Ovary (tissue), 9 donors: ENCODE data around the gene GSK3B. TPM values are rescaled to one million over a fixed set of nuclear protein-coding genes. Genes with fewer than 3 reads are reported as not detected.

ENCODE experiments used
- DNase-seq, 5 donors: peaks; one replicate each; pipeline ENCODE4 v3.0.0-alpha.2; 2019 to 2020
- H3K27ac ChIP-seq, 2 donors: fragments of 200-600 bp; one replicate each; pipeline versions ENCODE4 v1.5.1 to v1.8.0; 2019 to 2022
- H3K27me3 ChIP-seq: fragments of 200-600 bp; one replicate; pipeline ENCODE4 v1.8.0; 2022
- H3K36me3 ChIP-seq: fragments of 200-600 bp; sonication (generic); one replicate; pipeline ENCODE4 v1.5.1; 2019
- H3K4me1 ChIP-seq: one replicate; pipeline ENCODE4 v1.8.1; 2013; ENCODE audit warnings: mild to moderate bottlenecking, moderate library complexity; ENCODE audit not compliant: insufficient read depth
- H3K4me3 ChIP-seq: fragments of 200-600 bp; sonication (generic); one replicate; pipeline ENCODE4 v1.5.1; 2017
- H3K9me3 ChIP-seq, 2 donors: fragments of 200-600 bp in 1 of 2; sonication (generic) in 1 of 2; one replicate each; pipeline versions ENCODE4 v1.5.1 to v1.8.1; 2013 to 2019; ENCODE audit warnings: mild to moderate bottlenecking in 1 of 2, moderate library complexity in 1 of 2
- EP300 ChIP-seq: sonication (generic); formaldehyde crosslinking; IDR thresholded peaks from one replicate; pipeline ENCODE4 v1.6.1; 2017; ENCODE audit warnings: antibody characterized with exemption
- POLR2A ChIP-seq: fragments of 450-650 bp; IDR thresholded peaks from one replicate; pipeline ENCODE4 v1.6.1; 2017; ENCODE audit warnings: antibody characterized with exemption, mild to moderate bottlenecking, moderate library complexity
- WGBS, 3 donors: extraction: QIAGEN DNeasy Blood & Tissue Kit in 1 of 3; methylation state at CpG; one replicate each; pipeline versions ENCODE4 v1.1.5 to v1.1.7; 2013 to 2017; 5-methylcytosine and 5-hydroxymethylcytosine counted together
- intact Hi-C, 4 donors: fragments of 100-400 bp; cut with DNase I; formaldehyde crosslinking; loops; one replicate each; pipeline versions ENCODE4 v1.11.0 to v1.15.1; 2022 to 2023
- polyA plus RNA-seq, 2 donors: library from polyadenylated mRNA; stranded (reverse); fragments of 200-250 nt in 1 of 2; fragments of 350-450 nt in 1 of 2; fragmentation: Illumina TruSeq in 1 of 2; extraction: RNeasy Lipid Tissue Mini Kit (QIAGEN cat#74804) in 1 of 2; gene quantifications; one replicate each; pipeline ENCODE4 v1.2.3, GENCODE V29; 2013 to 2014
- total RNA-seq, 7 donors: library from RNA; depleted of rRNA in 2 of 7; stranded (reverse); fragments of >200 nt in 2 of 7; fragmentation: NEBNext Ultra II Directional in 3 of 7; extraction: Animal tissue kit (Norgen Biotek cat#: 25700) in 3 of 7; gene quantifications; one replicate each; pipeline versions ENCODE4 v1.1.0 to v1.2.4, GENCODE V29; 2016 to 2023
- TF ChIP-seq, protein P1 (sequence below), 3 donors: fragments of 450-650 bp in 2 of 3; fragments of 200-600 bp in 1 of 3; IDR thresholded peaks; one replicate each; pipeline versions ENCODE4 v1.5.1 to v1.8.0; 2016 to 2022; ENCODE audit warnings: antibody characterized with exemption in 3 of 3, mild to moderate bottlenecking in 1 of 3
- donor health status: DM: no; HTN: no; CAD: no; lungs with moderate emphysema.
- donor health status: DM: no; HTN: no; CAD: no.
- donor health status: Bipolar disorder and iron deficiency.
- donor health status: DM: yes; HTN: yes; CAD: no.
- donor health status: DM: no; HTN: no; CAD: no.
- donor health status: DM: yes; HTN: yes; CAD: no.

GSK3B gene
- total and polyA plus RNA-seq, 9 donors, result 8.3 to 38.4 (median 25.3) TPM

DNA sequence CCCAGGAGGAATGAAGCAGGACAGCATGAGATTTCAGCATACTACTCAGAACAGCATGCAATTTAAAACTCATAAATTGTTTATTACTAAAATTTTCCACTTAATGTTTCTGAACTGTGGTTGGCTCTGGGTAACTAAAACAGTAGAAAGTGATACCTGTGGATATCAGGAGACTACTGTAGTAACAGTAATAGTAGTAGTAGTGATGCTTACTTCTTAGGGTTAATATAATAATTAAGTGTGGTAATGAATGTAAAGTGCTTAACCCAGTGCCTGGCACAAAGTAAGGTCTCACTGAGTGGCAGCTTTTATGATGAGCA, 195.1 kb downstream of the GSK3B start:
- Histone ChIP-seq H3K4me1 (no peaks in the 10 kb centered on the region), H3K9me3 (no peaks in the 10 kb centered on the region), H3K4me3 (no peak overlapping the region), H3K36me3 (no peaks in the 10 kb centered on the region), H3K27ac (no peak overlapping the region), H3K27me3 (no peaks in the 10 kb centered on the region)
- no peak for TF ChIP-seq EP300
- no peak for TF ChIP-seq POLR2A
- TF ChIP-seq, protein P1, sequence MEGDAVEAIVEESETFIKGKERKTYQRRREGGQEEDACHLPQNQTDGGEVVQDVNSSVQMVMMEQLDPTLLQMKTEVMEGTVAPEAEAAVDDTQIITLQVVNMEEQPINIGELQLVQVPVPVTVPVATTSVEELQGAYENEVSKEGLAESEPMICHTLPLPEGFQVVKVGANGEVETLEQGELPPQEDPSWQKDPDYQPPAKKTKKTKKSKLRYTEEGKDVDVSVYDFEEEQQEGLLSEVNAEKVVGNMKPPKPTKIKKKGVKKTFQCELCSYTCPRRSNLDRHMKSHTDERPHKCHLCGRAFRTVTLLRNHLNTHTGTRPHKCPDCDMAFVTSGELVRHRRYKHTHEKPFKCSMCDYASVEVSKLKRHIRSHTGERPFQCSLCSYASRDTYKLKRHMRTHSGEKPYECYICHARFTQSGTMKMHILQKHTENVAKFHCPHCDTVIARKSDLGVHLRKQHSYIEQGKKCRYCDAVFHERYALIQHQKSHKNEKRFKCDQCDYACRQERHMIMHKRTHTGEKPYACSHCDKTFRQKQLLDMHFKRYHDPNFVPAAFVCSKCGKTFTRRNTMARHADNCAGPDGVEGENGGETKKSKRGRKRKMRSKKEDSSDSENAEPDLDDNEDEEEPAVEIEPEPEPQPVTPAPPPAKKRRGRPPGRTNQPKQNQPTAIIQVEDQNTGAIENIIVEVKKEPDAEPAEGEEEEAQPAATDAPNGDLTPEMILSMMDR (IDR thresholded peaks at IDR 0.05), result no peak
- DNase-seq, result no peak
- intact Hi-C loops, result loop anchor here in 1 of 4 donors (5.0 kb wide), 1 partner anchor 658 kb away; no protein-coding TSS in a partner anchor

DNA sequence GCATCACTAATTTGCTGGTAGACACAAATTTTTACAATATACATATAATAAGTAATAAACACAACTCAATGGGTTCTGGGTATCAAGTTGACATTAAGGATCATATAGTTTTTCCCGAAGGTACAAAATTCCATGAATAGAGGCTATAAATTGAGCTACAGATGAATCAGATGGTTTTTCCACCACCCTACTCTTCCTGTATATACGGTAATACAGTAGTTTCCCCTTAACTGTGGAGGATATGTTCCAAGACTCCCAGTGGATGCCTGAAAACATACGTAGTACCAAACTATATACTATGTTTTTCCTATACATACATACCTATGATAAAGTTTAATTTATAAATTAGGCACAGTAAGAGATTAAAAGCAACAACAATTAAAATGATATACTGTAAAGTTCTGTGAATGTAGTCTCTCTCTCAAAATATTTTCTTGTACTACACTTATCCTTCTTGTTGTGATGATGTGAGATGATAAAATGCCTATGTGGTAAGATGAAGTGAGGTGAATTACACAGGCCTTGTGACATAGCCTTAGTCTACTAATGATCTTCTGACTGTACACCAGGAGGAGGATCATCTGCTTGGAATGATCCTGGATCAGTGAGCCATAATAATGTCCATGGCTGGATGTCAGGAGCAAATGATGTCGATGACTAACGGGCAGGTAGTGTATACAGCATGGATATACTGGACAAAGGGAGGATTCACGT, 195.6 kb downstream of the GSK3B start:
- Histone ChIP-seq H3K27me3 (no peaks in the 10 kb centered on the region), H3K4me3 (no peak overlapping the region), H3K36me3 (no peaks in the 10 kb centered on the region), H3K27ac (no peak overlapping the region), H3K4me1 (no peaks in the 10 kb centered on the region), H3K9me3 (no peaks in the 10 kb centered on the region)
- TF ChIP-seq POLR2A (no peak), EP300 (no peak)
- TF ChIP-seq, protein P1 (IDR thresholded peaks at IDR 0.05), result no peak
- intact Hi-C loops, result loop anchor here in 1 of 4 donors (5.0 kb wide), 1 partner anchor 659 kb away; no protein-coding TSS in a partner anchor
- 95 to 99% (median 97%) methylated on average over 6 of the region's 6 CpGs for WGBS, 3 donors
- no peak for DNase-seq

DNA sequence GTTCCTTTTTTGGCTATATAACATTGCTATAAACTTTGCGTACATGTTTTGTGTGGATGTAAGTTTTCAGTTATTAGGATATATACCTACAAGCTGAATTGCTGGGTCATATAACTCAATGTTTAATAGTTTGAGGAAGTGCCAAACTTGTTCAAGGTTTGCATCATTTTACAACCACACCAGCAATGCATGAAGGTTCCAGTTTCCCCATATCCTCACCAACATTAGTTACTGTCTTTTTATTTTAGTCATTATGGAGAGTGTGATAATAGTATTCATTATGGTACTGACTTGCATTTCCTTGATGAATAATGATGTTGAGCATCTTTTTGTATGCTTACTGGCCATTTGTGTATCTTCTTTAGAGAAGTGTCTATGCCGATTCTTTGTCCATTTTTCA, 200.1 kb downstream of the GSK3B start:
- no peak for DNase-seq
- TF ChIP-seq POLR2A (no peak), EP300 (no peak)
- TF ChIP-seq, protein P1 (IDR thresholded peaks at IDR 0.05), result no peak
- WGBS, 3 donors, result 95 to 98% (median 97%) methylated on average over 2 of the region's 2 CpGs
- intact Hi-C loops, result no loop called here
- H3K27ac ChIP-seq, result no peak overlapping the region
- H3K27me3 ChIP-seq, result no peaks in the 10 kb centered on the region
- H3K4me1 ChIP-seq, result peaks cover 3% of the 10 kb centered on the region
- no peaks in the 10 kb centered on the region for H3K9me3 ChIP-seq
- no peak overlapping the region for H3K4me3 ChIP-seq
- H3K36me3 ChIP-seq, result no peaks in the 10 kb centered on the region

DNA sequence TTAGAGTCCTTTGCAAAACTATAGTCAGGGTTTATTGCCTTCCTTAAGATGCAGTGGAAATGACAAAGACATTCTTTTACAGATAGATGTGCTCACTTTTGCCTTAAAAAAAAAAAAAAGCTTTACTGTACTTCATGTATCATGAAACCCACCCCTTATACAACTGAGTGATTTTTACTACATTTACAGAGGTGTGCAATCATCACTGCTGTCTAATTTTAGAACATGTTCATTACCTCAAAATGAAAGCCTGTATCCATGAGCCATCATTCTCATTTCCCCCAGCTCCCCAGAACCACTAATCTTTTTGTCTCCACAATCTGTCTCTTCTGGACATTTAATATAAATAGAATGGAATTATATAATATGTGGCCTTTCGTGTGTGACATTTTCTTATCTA, 200.5 kb downstream of the GSK3B start:
- peaks cover 3% of the 10 kb centered on the region for H3K4me1 ChIP-seq
- no peak overlapping the region for H3K4me3 ChIP-seq
- WGBS, 3 donors, result 84 to 95% (median 88%) methylated on average over 1 of the region's 1 CpG
- peaks cover 0 to 3% of the 10 kb centered on the region in 2 donors for H3K9me3 ChIP-seq
- intact Hi-C loops, result no loop called here
- no peaks in the 10 kb centered on the region for H3K36me3 ChIP-seq
- H3K27me3 ChIP-seq, result no peaks in the 10 kb centered on the region
- no peak overlapping the region for H3K27ac ChIP-seq
- no peak for DNase-seq
- TF ChIP-seq EP300 (no peak), POLR2A (no peak)
- TF ChIP-seq, protein P1 (IDR thresholded peaks at IDR 0.05), result no peak
